GM20000 (cell line): ENCODE data around the gene NECTIN4.

Experiments
- DNase-seq: peaks from one replicate; pipeline ENCODE4 v3.0.0; 2012; ENCODE audit warnings: low spot score
- TF ChIP-seq, protein P1 (sequence below): IDR thresholded peaks from 2 replicates; pipeline ENCODE4 v1.5.1; 2012; ENCODE audit warnings: mild to moderate bottlenecking, control low read depth; ENCODE audit errors: extremely low read depth, missing control alignments

The NECTIN4 gene

DNA sequence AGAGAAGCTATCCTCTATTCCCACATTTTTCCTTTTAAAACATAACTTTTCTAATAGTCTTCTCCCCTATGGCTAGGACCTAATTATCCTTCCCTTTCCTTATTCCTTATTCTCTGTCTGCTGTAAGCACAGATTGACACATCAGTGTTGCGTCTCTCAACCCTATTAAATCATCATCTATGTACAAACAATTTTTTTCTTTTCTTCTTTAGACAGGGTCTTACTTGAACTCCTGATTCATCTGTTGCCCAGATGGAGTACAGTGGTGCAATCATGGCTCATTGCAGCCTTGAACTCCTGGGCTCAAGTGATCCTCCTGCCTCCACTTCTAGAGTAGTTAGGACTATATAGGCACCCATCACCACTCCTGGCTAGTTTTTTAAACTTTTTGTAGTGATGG is 17.1 kb upstream of the NECTIN4 start:
- TF ChIP-seq, protein P1, sequence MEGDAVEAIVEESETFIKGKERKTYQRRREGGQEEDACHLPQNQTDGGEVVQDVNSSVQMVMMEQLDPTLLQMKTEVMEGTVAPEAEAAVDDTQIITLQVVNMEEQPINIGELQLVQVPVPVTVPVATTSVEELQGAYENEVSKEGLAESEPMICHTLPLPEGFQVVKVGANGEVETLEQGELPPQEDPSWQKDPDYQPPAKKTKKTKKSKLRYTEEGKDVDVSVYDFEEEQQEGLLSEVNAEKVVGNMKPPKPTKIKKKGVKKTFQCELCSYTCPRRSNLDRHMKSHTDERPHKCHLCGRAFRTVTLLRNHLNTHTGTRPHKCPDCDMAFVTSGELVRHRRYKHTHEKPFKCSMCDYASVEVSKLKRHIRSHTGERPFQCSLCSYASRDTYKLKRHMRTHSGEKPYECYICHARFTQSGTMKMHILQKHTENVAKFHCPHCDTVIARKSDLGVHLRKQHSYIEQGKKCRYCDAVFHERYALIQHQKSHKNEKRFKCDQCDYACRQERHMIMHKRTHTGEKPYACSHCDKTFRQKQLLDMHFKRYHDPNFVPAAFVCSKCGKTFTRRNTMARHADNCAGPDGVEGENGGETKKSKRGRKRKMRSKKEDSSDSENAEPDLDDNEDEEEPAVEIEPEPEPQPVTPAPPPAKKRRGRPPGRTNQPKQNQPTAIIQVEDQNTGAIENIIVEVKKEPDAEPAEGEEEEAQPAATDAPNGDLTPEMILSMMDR = no peak
- DNase-seq = no peak

DNA sequence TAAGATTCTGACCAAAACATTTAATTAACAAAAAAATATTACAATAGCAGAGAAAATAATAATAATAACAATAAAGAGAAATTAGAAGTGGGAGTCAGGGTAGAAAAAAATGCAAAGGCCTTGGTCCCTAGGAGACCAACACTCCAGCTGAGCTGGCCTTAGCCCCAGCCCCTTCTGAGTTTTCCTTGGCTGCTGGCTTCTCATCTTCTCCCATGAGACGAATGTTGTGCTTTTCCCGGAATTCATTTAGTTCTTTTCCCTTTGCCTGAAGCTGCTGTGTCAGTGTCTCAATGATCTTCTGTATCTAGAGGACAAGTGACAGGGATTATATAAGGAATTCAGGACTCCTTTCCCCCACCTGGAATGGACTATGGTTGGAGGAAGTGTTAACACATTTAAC is 11.2 kb upstream of the NECTIN4 start:
- no peak for DNase-seq
- TF ChIP-seq, protein P1 = no peak

DNA sequence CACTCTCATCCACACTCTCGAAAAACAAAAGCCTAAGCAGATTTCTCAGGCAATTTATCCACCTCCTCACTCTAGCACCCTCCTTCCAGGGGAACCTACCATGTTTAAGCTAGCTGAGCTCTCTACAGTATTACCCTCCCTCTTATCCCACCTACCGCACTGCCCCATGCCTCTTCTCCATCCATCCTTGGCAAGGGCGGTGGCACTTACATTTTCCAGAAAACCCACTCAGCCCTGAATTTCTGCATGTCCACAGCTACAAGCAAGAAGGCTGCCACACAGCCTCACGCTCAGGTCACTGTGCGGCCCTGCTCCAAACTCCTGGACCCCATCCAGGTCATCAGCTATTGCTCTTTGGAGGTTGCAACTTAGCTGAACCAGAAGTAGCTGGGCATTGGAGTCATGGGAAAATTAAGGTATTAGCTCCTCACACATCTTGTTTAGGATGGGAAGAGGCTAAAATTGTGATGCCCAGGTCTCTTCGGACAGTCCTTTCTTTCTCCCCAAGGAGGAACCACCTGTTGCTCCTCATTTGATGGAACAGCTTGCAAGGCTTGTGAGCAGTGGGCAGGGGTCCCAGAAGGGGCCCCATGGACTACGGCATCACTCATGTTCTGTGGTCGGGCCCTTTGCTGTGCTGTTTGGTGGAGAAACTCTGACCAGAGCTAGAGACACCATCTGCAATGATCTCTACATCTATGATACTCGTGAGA is 9.9 kb upstream of the NECTIN4 start:
- DNase-seq = no peak
- TF ChIP-seq, protein P1 = no peak

DNA sequence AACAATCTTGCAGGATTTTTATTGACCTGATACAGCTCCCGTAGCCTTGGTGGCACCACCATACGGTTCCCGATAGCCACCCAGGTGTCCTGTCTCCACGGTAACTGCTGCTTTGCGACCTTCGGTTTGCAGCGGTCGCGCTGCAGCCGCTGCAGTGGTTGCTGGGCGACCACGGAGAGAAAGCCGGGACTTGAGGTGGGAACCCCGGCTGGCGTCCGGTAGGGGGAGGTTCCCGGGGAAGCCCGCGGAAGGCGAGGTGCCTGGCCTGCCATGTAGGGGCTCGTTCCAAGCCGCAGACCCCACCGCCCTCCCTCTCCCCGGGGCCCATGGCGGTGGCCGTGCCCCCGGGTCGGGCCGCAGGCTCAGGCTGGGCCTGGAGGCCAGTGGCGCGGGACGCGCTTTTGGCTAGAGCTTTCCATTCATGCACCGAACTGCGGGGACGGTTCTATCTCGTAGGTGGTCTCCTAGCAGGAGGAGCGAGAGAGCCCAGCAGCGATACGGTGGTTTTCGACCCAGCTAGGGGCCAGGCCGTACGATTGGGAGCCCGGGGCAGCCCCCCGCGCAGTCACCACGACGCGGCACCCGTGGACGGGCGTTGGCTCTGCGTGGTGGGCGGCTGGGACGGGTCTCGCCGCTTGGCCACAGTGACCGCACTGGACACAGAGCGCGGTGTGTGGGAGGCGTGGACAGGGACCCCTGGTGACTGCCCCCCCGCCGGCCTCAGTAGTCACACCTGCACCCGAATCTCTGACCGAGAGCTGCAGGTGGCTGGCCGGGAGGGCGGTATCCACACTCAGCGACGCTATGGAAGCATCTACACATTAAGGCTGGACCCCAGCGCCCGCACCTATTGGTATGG is 9.1 kb upstream of the NECTIN4 start, which contains the start of gene KLHDC9:
Gene KLHDC9 (plus strand): TSS at position 152 of the 859 bp plus-strand sequence. CDS start 175 bp downstream, at position 327.
- DNase-seq = peak; percentile 96
- TF ChIP-seq, protein P1 = no peak

DNA sequence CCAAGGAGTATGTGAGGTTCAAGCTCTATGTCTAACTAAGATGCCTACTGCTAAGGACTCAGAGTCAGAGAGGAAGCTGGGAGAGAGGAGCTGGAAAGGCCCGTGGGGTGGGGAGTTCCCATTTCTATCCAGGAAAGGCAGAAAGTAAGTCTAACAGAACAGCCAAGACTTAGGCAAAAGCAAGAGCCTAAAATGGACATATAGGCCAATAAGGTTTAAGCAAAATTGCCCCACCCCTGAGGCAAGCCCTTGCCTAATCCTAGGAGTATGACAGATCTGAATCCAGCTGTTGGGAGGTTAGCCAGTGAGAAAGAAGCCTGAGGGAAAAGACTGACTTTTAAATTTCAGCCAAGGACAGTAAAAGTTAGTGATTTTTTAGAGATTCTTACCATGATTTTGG is 7.2 kb upstream of the NECTIN4 start:
- no peak for DNase-seq
- TF ChIP-seq, protein P1 = no peak

DNA sequence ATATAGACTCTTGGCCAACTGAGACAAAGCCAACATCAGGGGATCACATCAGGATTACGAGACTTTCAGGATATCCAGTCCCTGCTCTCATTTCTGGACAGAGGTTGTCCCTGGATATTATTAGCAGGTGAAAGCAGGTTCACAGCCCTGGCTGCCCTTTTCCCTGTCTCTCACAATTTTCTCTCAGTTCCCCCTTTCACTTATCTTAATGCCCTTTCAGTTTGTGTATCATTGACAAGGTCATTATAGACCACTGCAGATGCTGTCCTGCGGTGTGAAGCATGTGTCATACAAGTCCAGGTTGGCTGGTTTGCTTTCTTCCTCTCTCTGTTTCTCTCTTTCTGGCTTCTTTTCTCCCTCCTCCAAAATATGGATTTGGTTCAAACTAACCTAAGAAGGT is 6.7 kb upstream of the NECTIN4 start:
- peak; percentile 80 for DNase-seq
- TF ChIP-seq, protein P1 = no peak

DNA sequence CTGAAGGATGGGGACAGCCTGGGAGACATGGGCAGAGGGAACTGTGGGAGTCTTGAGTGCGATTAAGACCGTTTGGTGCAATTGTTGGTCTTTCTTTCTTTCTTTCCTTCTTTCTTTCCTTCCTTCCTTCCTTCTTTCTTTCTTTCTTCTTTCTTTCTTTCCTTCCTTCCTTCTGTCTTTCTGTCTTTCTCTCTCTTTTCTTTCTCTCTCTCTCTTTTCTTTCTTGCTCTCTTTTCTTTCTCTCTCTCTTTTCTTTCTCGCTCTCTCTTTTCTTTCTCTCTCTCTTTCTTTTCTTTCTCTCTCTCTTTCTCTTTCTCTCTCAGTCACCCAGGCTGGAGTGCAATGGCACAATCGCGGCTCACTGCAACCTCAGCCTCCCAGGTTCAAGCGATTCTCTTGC is 5.9 kb upstream of the NECTIN4 start:
- no peak for DNase-seq
- TF ChIP-seq, protein P1 = no peak
